HL-60 (cell line): ENCODE data around the gene ANKS1B.

Experiments
- DNase-seq, 2 experiments: peaks; one replicate each; pipeline ENCODE4 v3.0.0-alpha.2; 2010 to 2020; ENCODE audit warnings: low read depth in 1 of 2, low spot score in 1 of 2
- H3K27ac ChIP-seq: fragments of 250-450 bp; sonication (Bioruptor Pico); replicated peaks from 2 replicates; pipeline ENCODE4 v1.5.1; 2020; ENCODE audit warnings: mild to moderate bottlenecking, moderate library complexity
- H3K27me3 ChIP-seq: fragments of 250-450 bp; sonication (Bioruptor Pico); 2 replicates; pipeline ENCODE4 v1.5.1; 2021; ENCODE audit warnings: mild to moderate bottlenecking, moderate library complexity; ENCODE audit not compliant: insufficient read depth, poor library complexity, severe bottlenecking
- H3K4me3 ChIP-seq: replicated peaks from 2 replicates; pipeline ENCODE4 v1.5.1; 2011; ENCODE audit warnings: mild to moderate bottlenecking, control low read depth, low read length; ENCODE audit not compliant: insufficient read depth
- CTCF ChIP-seq: IDR thresholded peaks from one replicate; pipeline ENCODE4 v1.5.1; 2011; ENCODE audit warnings: low read length, control low read depth, inconsistent platforms; ENCODE audit not compliant: insufficient read depth
- GABPA ChIP-seq: IDR thresholded peaks from 2 replicates; pipeline ENCODE4 v1.6.1; 2012; ENCODE audit warnings: low read depth
- POLR2AphosphoS5 ChIP-seq: IDR thresholded peaks from 2 replicates; pipeline ENCODE4 v1.6.1; 2012; ENCODE audit warnings: low read depth
- SPI1 ChIP-seq: IDR thresholded peaks from 2 replicates; pipeline ENCODE4 v1.6.1; 2012; ENCODE audit warnings: low read depth, mild to moderate bottlenecking, borderline replicate concordance
- TF ChIP-seq, protein P1 (sequence below): IDR thresholded peaks from 2 replicates; pipeline ENCODE4 v1.6.1; 2012; ENCODE audit warnings: low read depth; ENCODE audit not compliant: insufficient replicate concordance

The ANKS1B gene

DNA sequence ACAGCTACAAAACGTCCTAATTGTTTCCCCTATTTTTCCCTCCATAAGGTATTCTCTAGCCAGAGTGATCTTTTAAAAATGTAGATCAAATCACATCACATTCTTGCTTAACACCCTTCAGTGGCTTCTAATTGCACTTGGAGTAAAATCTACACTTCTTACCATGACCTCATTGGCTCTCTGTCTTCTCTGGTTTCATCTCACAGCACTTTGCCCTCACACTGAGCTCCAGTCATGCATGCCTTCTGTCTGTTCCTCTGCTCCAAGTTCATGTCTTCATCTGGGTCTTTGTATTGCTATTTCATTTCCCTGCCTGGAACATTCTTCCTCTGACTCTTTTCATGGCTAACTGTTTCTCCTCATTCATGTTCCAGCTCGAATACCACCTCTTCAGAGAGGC, 557.6 kb downstream of the ANKS1B start:
- H3K27me3 ChIP-seq, result peaks cover 3% of the 10 kb centered on the region
- TF ChIP-seq SPI1, result no peak
- TF ChIP-seq GABPA, result no peak
- no peak for TF ChIP-seq POLR2AphosphoS5
- TF ChIP-seq CTCF, result no peak
- TF ChIP-seq, protein P1, sequence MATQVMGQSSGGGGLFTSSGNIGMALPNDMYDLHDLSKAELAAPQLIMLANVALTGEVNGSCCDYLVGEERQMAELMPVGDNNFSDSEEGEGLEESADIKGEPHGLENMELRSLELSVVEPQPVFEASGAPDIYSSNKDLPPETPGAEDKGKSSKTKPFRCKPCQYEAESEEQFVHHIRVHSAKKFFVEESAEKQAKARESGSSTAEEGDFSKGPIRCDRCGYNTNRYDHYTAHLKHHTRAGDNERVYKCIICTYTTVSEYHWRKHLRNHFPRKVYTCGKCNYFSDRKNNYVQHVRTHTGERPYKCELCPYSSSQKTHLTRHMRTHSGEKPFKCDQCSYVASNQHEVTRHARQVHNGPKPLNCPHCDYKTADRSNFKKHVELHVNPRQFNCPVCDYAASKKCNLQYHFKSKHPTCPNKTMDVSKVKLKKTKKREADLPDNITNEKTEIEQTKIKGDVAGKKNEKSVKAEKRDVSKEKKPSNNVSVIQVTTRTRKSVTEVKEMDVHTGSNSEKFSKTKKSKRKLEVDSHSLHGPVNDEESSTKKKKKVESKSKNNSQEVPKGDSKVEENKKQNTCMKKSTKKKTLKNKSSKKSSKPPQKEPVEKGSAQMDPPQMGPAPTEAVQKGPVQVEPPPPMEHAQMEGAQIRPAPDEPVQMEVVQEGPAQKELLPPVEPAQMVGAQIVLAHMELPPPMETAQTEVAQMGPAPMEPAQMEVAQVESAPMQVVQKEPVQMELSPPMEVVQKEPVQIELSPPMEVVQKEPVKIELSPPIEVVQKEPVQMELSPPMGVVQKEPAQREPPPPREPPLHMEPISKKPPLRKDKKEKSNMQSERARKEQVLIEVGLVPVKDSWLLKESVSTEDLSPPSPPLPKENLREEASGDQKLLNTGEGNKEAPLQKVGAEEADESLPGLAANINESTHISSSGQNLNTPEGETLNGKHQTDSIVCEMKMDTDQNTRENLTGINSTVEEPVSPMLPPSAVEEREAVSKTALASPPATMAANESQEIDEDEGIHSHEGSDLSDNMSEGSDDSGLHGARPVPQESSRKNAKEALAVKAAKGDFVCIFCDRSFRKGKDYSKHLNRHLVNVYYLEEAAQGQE, result no peak
- no peak overlapping the region for H3K4me3 ChIP-seq
- DNase-seq, result no peak
- H3K27ac ChIP-seq, result no peak overlapping the region

GRCh38 chr12:99418379-99418778, 566.4 kb downstream of the ANKS1B start:
- no peak for TF ChIP-seq SPI1
- TF ChIP-seq, protein P1, result no peak
- no peak for TF ChIP-seq CTCF
- TF ChIP-seq GABPA, result no peak
- TF ChIP-seq POLR2AphosphoS5, result no peak
- no peak overlapping the region for H3K27ac ChIP-seq
- H3K27me3 ChIP-seq, result no peaks in the 10 kb centered on the region
- DNase-seq, result no peak
- no peak overlapping the region for H3K4me3 ChIP-seq

DNA sequence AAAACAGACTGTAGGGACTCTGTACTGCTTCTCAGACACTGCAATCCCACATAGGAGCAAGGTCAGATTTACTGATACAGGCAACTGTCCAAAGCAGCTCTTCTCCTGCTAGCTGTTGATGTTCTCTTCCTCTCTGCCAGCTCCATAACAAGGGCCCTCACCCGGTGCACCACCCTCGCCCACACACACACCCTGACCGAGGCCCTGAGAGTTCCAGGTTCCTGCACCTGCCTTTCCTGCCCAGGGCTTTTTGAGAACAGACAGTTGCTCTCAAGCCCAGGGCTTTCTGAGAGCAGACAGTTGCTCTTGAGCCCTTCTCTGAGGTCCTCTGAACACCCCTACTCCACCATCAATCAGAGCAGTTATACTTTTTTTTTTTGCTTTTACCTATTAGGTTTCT, 571.0 kb downstream of the ANKS1B start:
- Histone ChIP-seq H3K27ac (no peak overlapping the region), H3K4me3 (no peak overlapping the region), H3K27me3 (no peaks in the 10 kb centered on the region)
- TF ChIP-seq CTCF (no peak), SPI1 (no peak), GABPA (no peak), POLR2AphosphoS5 (no peak)
- TF ChIP-seq, protein P1, result no peak
- DNase-seq, result no peak
